Hematopoietic multipotent progenitor cell treated with erythropoietin and hydrocortisone succinate and interleukin-3 and kit ligand, for 17 days (in vitro differentiated cells): Measurements from ENCODE around the gene KLK15.

ENCODE experiments used
- DNase-seq: peaks from one replicate; pipeline ENCODE4 v3.0.0-alpha.2; 2015; ENCODE audit warnings: low spot score

KLK15 gene, protein sequence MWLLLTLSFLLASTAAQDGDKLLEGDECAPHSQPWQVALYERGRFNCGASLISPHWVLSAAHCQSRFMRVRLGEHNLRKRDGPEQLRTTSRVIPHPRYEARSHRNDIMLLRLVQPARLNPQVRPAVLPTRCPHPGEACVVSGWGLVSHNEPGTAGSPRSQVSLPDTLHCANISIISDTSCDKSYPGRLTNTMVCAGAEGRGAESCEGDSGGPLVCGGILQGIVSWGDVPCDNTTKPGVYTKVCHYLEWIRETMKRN

DNA sequence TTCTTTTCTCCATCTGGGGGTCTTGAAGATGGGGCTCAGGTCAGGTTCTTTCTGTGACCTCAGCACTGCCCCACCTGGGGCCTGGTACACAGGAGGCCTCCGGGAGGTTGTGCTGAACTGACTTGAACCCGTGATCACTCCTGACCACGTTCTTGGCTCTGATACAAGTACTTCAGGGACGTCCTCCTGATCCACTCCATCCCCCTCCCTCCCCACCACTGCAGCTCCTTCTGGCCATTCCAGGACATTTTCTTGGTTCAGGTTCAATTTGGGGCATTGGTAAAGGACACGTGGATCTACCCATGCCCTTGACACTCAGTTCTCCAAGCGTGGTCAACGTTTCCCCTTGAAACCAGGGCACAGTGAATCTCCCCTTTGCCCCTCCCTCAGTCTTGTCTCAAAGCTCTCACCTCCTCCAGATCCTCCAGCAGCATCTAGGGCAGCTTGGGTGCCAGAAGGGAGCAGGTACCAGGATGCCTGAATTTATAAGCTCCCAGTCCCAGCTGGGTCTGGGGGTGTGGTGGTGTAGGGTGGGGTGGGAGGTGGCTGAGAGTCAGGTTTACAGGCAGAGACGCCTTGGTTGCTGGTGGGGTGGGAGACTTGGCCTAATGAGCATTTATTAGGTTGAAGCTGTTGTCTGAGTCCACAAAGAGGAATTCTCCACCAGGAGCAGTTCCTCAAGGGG is at the start of gene KLK15:
Gene KLK15, minus strand, starts transcription at position 458 of the 685 bp plus-strand sequence. CDS start 2,082 bp downstream, outside the sequence.
- DNase-seq, result no peak

DNA sequence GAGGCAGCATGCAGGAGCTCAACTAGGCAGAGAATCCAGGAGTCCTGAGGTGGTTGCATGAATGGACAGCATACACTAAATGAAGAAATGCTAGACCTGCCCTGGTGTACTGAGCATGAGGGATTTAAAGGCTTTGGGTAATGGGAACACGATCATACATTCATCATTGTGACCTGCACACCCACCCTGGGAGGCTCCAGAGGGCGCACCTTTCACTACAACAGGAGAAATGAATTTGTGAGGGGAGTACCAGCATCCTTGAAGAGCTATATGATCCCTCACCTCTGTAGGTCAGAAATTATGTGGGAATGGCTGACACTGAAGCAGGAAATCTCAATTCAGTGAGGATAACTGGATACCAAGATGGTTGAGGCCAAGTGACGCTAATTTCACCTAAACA is 48.8 kb upstream of the KLK15 start:
- DNase-seq, result no peak

DNA sequence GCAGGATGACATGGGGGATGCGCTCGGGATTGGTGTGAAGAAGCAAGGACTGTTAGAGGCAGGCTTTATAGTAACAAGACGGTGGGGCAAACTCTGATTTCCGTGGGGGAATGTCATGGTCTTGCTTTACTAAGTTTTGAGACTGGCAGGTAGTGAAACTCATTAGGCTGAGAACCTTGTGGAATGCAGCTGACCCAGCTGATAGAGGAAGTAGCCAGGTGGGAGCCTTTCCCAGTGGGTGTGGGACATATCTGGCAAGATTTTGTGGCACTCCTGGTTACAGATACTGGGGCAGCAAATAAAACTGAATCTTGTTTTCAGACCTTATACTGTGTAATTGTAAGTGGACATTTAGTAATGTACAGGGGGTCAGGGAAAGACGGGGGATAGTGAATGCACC is 46.9 kb upstream of the KLK15 start:
- DNase-seq, result no peak

DNA sequence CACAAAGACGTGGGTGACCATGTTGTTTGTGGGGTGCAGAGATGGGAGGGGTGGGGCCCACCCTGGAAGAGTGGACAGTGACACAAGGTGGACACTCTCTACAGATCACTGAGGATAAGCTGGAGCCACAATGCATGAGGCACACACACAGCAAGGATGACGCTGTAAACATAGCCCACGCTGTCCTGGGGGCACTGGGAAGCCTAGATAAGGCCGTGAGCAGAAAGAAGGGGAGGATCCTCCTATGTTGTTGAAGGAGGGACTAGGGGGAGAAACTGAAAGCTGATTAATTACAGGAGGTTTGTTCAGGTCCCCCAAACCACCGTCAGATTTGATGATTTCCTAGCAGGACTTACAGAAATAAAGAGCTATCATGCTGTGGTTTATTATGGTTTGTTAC is 45.5 kb upstream of the KLK15 start:
- DNase-seq, result no peak

DNA sequence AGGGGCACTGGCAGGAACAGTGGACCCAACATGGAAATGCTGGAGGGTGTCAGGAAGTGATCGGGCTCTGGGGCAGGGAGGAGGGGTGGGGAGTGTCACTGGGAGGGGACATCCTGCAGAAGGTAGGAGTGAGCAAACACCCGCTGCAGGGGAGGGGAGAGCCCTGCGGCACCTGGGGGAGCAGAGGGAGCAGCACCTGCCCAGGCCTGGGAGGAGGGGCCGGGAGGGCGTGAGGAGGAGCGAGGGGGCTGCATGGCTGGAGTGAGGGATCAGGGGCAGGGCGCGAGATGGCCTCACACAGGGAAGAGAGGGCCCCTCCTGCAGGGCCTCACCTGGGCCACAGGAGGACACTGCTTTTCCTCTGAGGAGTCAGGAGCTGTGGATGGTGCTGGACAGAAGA is 44.0 kb upstream of the KLK15 start:
- DNase-seq, result no peak

DNA sequence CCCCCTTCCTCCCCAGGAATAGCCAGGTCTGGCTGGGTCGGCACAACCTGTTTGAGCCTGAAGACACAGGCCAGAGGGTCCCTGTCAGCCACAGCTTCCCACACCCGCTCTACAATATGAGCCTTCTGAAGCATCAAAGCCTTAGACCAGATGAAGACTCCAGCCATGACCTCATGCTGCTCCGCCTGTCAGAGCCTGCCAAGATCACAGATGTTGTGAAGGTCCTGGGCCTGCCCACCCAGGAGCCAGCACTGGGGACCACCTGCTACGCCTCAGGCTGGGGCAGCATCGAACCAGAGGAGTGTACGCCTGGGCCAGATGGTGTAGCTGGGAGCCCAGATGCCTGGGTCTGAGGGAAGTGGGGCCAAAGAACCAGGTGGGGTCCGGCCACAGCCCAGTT is 43.1 kb upstream of the KLK15 start:
- no peak for DNase-seq

DNA sequence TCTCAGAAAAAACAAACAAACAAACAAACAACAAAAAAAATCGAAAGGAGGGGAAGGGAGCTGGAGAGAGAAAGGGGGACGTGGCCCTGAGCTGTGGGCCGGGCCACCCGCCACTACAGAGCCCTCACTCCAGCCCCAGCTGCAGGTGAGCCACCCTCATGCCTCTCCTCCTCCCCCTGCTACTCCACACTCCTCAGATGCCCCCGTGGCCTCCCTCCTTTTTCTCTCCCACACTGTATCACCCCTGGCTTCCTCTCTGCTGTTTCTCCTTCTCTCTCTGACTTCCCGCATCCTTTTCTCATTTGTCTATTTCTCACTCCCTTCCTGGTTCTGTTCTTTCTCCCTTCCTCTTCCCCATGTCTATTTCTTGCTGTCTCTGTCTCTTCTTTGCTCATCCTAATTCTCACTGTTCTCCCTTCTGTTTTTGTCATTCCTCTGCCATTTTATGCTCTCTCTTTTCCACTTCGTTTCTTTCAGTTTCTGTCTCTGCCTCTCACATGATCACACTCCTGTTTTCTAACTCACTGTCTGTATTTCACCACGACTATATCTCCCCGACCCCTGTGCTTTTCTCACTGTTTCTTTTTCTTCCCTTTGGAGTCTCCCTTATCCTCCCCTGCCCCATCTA is 42.5 kb upstream of the KLK15 start:
- no peak for DNase-seq

DNA sequence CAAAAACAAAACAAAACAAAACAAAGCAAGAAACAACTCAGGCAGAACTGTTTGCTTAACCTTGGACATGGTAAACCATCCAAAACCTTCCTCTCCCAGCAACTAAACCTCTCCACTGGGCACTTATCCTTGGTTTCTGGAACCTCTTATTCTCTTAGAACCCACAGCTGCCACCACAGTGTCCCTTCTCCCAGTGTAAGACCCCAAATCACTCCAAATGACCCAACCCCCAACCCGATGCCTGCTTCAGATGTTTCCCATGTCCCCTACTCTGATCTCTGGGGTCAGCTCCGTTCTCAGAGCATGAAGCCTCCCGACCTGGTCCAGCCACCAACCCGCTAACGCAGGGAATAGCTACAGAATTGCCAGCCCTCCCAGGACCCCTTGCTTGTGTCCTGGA is 40.8 kb upstream of the KLK15 start:
- DNase-seq, result no peak

DNA sequence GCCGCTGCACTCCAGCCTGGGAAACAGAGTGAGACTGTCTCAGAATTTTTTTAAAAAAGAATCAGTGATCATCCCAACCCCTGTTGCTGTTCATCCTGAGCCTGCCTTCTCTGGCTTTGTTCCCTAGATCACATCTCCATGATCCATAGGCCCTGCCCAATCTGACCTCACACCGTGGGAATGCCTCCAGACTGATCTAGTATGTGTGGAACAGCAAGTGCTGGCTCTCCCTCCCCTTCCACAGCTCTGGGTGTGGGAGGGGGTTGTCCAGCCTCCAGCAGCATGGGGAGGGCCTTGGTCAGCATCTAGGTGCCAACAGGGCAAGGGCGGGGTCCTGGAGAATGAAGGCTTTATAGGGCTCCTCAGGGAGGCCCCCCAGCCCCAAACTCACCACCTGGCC is 39.7 kb upstream of the KLK15 start, which contains the start of gene KLK2:
Gene KLK2, plus strand, starts transcription at position 384 of the 400 bp plus-strand sequence. CDS start 35 bp downstream, outside the sequence.
- DNase-seq, result no peak

DNA sequence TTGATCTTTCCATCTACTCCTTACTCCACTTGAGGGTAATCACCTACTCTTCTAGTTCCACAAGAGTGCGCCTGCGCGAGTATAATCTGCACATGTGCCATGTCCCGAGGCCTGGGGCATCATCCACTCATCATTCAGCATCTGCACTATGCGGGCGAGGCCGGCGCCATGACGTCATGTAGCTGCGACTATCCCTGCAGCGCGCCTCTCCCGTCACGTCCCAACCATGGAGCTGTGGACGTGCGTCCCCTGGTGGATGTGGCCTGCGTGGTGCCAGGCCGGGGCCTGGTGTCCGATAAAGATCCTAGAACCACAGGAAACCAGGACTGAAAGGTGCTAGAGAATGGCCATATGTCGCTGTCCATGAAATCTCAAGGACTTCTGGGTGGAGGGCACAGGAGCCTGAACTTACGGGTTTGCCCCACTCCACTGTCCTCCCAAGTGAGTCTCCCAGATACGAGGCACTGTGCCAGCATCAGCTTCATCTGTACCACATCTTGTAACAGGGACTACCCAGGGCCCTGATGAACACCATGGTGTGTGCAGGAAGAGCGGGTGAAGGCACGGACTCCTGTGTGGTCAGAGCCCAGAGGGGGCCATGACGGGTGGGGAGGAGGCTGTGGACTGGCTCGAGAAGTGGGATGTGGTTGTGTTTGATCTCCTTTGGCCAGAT is 37.2 kb upstream of the KLK15 start:
- DNase-seq, result no peak

DNA sequence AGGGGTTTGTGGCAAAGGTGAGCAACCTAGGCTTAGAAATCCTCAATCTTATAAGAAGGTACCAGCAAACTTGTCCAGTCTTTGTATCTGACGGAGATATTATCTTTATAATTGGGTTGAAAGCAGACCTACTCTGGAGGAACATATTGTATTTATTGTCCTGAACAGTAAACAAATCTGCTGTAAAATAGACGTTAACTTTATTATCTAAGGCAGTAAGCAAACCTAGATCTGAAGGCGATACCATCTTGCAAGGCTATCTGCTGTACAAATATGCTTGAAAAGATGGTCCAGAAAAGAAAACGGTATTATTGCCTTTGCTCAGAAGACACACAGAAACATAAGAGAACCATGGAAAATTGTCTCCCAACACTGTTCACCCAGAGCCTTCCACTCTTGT is 36.1 kb upstream of the KLK15 start:
- no peak for DNase-seq

DNA sequence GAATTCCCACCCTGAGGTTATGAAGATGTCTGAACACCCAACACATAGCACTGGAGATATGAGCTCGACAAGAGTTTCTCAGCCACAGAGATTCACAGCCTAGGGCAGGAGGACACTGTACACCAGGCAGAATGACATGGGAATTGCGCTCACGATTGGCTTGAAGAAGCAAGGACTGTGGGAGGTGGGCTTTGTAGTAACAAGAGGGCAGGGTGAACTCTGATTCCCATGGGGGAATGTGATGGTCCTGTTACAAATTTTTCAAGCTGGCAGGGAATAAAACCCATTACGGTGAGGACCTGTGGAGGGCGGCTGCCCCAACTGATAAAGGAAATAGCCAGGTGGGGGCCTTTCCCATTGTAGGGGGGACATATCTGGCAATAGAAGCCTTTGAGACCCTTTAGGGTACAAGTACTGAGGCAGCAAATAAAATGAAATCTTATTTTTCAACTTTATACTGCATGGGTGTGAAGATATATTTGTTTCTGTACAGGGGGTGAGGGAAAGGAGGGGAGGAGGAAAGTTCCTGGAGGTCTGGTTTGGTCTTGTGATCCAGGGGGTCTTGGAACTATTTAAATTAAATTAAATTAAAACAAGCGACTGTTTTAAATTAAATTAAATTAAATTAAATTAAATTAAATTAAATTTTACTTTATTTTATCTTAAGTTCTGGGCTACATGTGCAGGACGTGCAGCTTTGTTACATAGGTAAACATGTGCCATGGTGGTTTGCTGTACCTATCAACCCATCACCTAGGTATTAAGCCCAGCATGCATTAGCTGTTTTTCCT is 28.3 kb upstream of the KLK15 start:
- no peak for DNase-seq

DNA sequence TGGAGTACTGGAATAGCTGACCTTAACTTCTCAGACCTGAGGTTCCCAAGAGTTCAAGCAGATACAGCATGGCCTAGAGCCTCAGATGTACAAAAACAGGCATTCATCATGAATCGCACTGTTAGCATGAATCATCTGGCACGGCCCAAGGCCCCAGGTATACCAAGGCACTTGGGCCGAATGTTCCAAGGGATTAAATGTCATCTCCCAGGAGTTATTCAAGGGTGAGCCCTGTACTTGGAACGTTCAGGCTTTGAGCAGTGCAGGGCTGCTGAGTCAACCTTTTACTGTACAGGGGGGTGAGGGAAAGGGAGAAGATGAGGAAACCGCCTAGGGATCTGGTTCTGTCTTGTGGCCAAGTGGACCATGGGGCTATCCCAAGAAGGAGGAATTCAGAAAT is 27.6 kb upstream of the KLK15 start:
- DNase-seq, result no peak

DNA sequence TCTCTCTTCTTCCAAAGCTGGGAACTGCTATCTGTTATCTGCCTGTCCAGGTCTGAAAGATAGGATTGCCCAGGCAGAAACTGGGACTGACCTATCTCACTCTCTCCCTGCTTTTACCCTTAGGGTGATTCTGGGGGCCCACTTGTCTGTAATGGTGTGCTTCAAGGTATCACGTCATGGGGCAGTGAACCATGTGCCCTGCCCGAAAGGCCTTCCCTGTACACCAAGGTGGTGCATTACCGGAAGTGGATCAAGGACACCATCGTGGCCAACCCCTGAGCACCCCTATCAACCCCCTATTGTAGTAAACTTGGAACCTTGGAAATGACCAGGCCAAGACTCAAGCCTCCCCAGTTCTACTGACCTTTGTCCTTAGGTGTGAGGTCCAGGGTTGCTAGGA is 26.5 kb upstream of the KLK15 start:
- no peak for DNase-seq

DNA sequence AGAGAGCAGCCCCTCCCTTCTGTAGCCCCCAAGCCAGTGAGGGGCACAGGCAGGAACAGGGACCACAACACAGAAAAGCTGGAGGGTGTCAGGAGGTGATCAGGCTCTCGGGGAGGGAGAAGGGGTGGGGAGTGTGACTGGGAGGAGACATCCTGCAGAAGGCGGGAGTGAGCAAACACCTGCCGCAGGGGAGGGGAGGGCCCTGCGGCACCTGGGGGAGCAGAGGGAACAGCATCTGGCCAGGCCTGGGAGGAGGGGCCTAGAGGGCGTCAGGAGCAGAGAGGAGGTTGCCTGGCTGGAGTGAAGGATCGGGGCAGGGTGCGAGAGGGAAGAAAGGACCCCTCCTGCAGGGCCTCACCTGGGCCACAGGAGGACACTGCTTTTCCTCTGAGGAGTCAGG is 25.5 kb upstream of the KLK15 start:
- no peak for DNase-seq

DNA sequence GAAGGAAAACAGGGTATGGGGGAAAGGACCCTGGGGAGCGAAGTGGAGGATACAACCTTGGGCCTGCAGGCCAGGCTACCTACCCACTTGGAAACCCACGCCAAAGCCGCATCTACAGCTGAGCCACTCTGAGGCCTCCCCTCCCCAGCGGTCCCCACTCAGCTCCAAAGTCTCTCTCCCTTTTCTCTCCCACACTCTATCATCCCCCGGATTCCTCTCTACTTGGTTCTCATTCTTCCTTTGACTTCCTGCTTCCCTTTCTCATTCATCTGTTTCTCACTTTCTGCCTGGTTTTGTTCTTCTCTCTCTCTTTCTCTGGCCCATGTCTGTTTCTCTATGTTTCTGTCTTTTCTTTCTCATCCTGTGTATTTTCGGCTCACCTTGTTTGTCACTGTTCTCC is 24.0 kb upstream of the KLK15 start:
- no peak for DNase-seq

DNA sequence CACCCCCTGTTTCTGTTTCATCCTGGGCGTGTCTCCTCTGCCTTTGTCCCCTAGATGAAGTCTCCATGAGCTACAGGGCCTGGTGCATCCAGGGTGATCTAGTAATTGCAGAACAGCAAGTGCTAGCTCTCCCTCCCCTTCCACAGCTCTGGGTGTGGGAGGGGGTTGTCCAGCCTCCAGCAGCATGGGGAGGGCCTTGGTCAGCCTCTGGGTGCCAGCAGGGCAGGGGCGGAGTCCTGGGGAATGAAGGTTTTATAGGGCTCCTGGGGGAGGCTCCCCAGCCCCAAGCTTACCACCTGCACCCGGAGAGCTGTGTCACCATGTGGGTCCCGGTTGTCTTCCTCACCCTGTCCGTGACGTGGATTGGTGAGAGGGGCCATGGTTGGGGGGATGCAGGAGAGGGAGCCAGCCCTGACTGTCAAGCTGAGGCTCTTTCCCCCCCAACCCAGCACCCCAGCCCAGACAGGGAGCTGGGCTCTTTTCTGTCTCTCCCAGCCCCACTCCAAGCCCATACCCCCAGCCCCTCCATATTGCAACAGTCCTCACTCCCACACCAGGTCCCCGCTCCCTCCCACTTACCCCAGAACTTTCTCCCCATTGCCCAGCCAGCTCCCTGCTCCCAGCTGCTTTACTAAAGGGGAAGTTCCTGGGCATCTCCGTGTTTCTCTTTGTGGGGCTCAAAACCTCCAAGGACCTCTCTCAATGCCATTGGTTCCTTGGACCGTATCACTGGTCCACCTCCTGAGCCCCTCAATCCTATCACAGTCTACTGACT is 21.4 kb upstream of the KLK15 start, which contains the start of gene KLK3:
Gene KLK3, plus strand, starts transcription at position 280 of the 775 bp plus-strand sequence. Its CDS starts 41 bp downstream, at position 321.
- DNase-seq, result no peak

DNA sequence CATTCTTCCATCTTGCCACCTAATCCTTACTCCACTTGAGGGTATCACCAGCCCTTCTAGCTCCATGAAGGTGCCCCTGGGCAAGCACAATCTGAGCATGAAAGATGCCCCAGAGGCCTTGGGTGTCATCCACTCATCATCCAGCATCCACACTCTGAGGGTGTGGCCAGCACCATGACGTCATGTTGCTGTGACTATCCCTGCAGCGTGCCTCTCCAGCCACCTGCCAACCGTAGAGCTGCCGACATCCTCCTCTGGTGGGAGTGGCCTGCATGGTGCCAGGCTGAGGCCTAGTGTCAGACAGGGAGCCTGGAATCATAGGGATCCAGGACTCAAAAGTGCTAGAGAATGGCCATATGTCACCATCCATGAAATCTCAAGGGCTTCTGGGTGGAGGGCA is 18.2 kb upstream of the KLK15 start:
- DNase-seq, result no peak

DNA sequence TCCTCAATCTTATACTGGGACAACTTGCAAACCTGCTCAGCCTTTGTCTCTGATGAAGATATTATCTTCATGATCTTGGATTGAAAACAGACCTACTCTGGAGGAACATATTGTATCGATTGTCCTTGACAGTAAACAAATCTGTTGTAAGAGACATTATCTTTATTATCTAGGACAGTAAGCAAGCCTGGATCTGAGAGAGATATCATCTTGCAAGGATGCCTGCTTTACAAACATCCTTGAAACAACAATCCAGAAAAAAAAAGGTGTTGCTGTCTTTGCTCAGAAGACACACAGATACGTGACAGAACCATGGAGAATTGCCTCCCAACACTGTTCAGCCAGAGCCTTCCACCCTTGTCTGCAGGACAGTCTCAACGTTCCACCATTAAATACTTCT is 17.4 kb upstream of the KLK15 start:
- no peak for DNase-seq

DNA sequence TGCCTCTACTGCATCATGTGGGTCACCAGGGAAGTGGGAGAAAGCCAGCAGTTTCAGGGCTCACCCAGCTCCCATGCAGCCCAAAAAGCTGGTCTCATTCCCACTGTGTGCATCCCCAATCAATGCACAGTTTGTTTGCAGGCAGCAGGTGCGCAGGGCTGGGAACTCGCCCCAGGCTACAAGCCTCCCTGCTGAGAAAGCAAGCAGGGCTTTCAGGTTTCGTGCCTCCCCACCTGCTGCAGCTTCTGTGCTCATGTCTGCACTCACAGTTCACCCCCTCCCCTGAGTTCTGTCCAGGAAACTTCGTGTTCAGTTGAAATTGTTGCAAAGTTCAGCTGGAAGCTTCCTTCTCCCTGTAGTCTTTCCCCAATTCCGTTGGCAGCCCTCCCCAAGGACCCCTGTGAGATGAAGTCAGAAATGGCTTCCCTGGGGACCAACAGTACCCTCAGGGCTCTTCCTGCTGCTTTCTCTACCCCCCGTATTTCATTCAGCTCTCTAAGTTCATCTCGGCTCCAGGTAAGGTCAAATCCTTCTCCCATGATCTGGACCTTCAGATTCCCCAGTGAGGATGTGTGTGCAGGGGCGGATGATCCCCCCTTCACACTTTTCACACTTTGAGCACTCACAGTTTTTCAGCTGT is 11.0 kb upstream of the KLK15 start:
- DNase-seq, result no peak
